GM19025 (cell line): ENCODE results near the gene CYP2B6.
"Not testable (repeated sequence)": the region's sequence is repeated elsewhere in the genome, so short reads cannot be mapped to it uniquely, and the experiment has no call there.

Source experiments
- ATAC-seq: cut with Tn5 transposase; IDR thresholded peaks from one replicate; pipeline ENCODE4 v1.9.1; 2021; ENCODE audit warnings: mild to moderate bottlenecking, low read depth, moderate library complexity; ENCODE audit not compliant: unreplicated experiment

CYP2B6 gene

GRCh38 chr19:41029524-41030432 lies 38.7 kb downstream of the CYP2B6 start:
- ATAC-seq: no peak

DNA sequence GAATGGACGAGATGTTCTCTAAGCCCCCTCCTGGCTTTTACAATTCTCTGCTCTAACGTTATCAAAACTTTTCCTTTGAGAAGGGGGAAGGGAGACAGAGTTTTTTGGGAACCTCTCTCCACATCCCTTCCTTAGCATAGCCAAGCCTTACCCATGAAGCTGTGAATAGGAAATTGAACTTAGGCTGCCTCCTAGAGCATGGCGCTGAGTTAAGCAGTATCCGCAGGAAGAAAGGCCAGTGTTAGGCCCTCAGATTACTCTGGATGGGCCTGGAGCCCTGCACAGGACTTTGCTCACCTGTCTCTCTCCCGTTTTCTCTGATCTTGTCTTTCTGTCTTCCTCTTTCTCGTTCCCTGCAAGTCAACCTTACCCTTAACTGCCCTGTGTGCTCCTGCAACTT lies 39.6 kb downstream of the CYP2B6 start:
- ATAC-seq: no peak

GRCh38 chr19:41031916-41032315 lies 40.8 kb downstream of the CYP2B6 start:
- ATAC-seq: no peak

DNA sequence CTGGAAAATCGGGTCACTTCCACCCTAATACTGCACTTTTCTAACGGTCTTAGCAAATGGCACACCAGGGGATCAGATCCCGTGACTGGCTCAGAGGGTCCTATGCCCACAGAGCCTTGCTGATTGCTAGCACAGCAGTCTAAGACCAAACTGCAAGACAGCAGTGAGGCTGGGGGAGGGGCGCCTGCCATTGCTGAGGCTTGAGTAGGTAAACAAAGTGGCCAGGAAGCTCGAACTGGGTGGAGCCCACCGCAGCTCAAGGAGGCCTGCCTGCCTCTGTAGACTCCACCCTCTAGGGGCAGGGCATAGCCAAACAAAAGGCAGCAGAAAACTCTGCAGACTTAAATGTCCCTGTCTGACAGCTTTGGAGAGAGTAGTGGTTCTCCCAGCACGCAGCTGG lies 42.2 kb downstream of the CYP2B6 start:
- not testable (repeated sequence) for ATAC-seq

- ATAC-seq: no peak
Observed at GRCh38 chr19:41039806-41040205, 48.7 kb downstream of the CYP2B6 start.

DNA sequence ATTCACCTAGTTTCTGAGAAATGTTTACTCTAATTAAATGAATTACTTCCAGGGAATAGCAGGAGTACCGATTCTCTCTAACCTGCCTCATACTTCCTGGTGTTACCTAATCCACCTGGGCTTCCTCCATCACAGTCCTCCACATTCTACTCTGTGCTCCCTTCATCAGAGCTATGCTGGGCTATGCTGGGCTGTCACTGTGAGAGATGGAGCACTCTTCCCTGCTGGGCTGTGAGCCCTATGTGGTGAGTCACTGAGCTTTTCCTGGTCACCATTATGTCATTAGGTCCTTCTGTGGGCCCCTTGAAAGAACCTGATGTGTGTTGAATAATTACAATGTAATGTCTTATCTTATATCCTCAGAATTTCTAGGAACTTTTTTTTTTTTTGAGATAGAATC lies 54.0 kb downstream of the CYP2B6 start:
- not testable (repeated sequence) for ATAC-seq

- ATAC-seq: no peak
Observed at GRCh38 chr19:41050426-41050825, 59.3 kb downstream of the CYP2B6 start.

DNA sequence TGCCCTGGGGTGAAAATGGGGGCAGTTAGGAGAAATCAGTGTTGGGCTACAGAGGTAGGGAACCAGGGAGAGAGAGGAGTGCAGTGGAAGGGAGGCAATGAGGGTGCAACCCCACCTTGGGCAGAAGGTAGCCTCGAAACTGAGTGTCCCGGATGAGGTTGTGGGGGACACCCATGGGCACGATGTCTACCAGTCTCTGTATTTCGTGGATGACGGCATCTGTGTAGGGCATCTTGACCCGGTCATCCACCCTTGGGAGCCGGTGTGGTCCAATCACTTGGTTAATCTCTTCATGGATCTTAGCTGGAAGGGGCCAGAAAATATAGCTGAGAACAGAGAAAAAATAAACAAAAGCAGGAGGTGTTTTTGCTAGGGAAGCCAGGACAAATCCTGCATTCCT lies 61.1 kb downstream of the CYP2B6 start:
- ATAC-seq: not testable (repeated sequence)

DNA sequence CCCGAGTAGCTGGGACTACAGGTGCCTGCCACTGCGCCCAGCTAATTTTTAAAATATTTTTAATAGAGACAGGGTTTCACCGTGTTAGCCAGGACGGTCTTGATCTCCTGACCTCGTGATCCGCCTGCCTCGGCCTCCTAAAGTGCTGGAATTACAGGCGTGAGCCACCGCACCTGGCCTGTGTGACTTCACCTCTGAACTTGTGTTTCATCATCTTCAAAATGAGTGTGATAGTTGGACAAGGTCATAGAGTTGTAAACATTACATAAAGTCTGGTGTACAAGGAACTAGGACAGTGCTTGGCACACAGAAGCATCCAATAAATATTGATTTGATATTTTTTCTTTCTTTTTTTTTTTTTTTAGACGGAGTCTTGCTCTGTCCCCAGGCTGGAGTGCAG lies 62.2 kb downstream of the CYP2B6 start:
- not testable (repeated sequence) for ATAC-seq

DNA sequence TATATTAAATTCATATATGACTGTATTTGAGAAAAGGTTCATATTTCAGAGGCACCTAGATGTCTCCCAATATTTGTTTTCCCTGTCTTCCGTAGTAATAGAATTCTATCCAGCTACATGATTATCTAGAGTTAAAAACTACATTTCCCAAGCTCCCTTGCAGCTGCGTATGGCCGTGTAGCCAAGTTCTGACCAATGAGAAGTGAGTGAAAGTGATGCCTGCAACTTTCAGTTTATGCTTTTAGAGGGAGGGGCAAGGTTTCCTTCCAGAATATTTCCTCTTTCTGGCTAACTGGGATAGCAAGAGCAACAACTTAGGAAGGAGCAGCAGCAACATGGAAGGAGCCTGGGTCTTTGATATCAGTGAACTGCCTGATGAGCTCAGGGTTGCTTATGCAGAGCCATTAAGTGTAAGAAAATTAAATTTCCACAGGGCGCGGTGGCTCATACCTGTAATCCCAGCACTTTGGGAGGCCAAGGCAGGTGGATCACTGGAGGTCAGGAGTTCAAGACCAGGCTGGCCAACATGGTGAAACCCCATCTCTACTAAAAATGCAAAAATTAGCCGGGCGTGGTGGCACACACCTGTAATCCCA lies 74.0 kb downstream of the CYP2B6 start:
- no peak for ATAC-seq
